Spinal cord (tissue), 10 donors: ENCODE results near the gene EPB41L1. TPM values are rescaled to one million over a fixed set of nuclear protein-coding genes. Genes with fewer than 3 reads are reported as not detected.

Source experiments
- DNase-seq, 6 donors: peaks; one replicate each; pipeline versions ENCODE4 v3.0.0 to v3.0.0-alpha.2; 2013 to 2015; ENCODE audit warnings: low spot score in 6 of 6, low read depth in 4 of 6
- H3K27ac ChIP-seq: one replicate; pipeline ENCODE4 v1.5.1; 2013; ENCODE audit warnings: low read depth, low read length, control low read depth
- H3K27me3 ChIP-seq: one replicate; pipeline ENCODE4 v1.6.1; 2013; ENCODE audit warnings: low read length; ENCODE audit not compliant: control insufficient read depth, insufficient read depth
- H3K36me3 ChIP-seq: one replicate; pipeline ENCODE4 v1.6.1; 2013; ENCODE audit warnings: low read length; ENCODE audit not compliant: control insufficient read depth, insufficient read depth
- H3K4me1 ChIP-seq: one replicate; pipeline ENCODE4 v1.6.1; 2013; ENCODE audit warnings: low read length; ENCODE audit not compliant: control insufficient read depth, insufficient read depth
- H3K4me3 ChIP-seq: one replicate; pipeline ENCODE4 v1.5.1; 2013; ENCODE audit warnings: low read depth, low read length, control low read depth
- H3K9me3 ChIP-seq: one replicate; pipeline ENCODE4 v1.6.1; 2013; ENCODE audit warnings: low read length; ENCODE audit not compliant: control insufficient read depth, insufficient read depth
- WGBS: methylation state at CpG from one replicate; pipeline ENCODE4 v1.1.5; 2013; ENCODE audit warnings: missing lambda C conversion rate; ENCODE audit not compliant: insufficient coverage; 5-methylcytosine and 5-hydroxymethylcytosine counted together
- polyA plus RNA-seq, 2 donors: library from polyadenylated mRNA; unstranded; fragments of 120-200 nt; gene quantifications; one replicate each; pipeline ENCODE4 v1.2.1, GENCODE V29; 2013; ENCODE audit not compliant: insufficient read length in 2 of 2
- total RNA-seq, 2 donors: library from RNA; depleted of rRNA in 1 of 2; stranded (reverse); fragments of 120-200 nt in 1 of 2; fragments of >200 nt in 1 of 2; gene quantifications; one replicate each; pipeline versions ENCODE4 v1.2.3 to v1.2.4, GENCODE V29; 2013 to 2014
- donor health status: healthy.

Gene EPB41L1
- total and polyA plus RNA-seq, 4 donors: 57.6 to 163 (median 149) TPM

- 56% methylated on average over 3 of the region's 5 CpGs for WGBS
- Histone ChIP-seq H3K9me3 (no peaks in the 10 kb centered on the region), H3K27me3 (no peaks in the 10 kb centered on the region), H3K27ac (no peak overlapping the region), H3K4me3 (no peak overlapping the region), H3K36me3 (peaks cover 89% of the 10 kb centered on the region), H3K4me1 (no peaks in the 10 kb centered on the region)
- no peak for DNase-seq
Measured at GRCh38 chr20:36210436-36211021, 56.0 kb downstream of the EPB41L1 start.

DNA sequence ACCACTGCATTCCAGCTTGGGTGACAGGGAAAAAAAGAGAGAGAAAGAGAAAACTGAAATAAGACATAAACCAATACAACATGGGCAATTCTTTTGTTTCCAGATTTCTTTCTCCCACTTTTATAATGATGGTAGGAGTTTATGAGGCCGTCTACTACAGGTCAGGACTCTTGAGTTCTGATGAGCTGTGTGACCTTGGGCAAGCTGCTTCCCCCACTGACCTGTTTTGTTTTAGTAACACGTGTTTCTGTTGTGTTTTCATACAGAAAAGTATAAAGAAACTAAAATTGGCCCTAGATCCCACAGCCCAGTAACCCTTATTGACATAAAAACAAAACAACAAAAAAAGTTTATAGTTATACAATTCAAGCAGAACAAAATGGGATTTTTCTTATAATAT lies 58.8 kb downstream of the EPB41L1 start:
- no peak overlapping the region for H3K27ac ChIP-seq
- DNase-seq: no peak
- no peak overlapping the region for H3K4me3 ChIP-seq
- no peaks in the 10 kb centered on the region for H3K4me1 ChIP-seq
- H3K9me3 ChIP-seq: no peaks in the 10 kb centered on the region
- no peaks in the 10 kb centered on the region for H3K27me3 ChIP-seq
- H3K36me3 ChIP-seq: peaks cover 79% of the 10 kb centered on the region
- no CpG with 5 or more reads among the region's 2 CpGs for WGBS

- no peak overlapping the region for H3K4me3 ChIP-seq
- 21% methylated on average over 2 of the region's 5 CpGs for WGBS
- no peaks in the 10 kb centered on the region for H3K27me3 ChIP-seq
- DNase-seq: peak in 2 of 6 donors; percentile 49 to 71
- no peak overlapping the region for H3K27ac ChIP-seq
- no peaks in the 10 kb centered on the region for H3K9me3 ChIP-seq
- peaks cover 79% of the 10 kb centered on the region for H3K36me3 ChIP-seq
- no peaks in the 10 kb centered on the region for H3K4me1 ChIP-seq
Measured at GRCh38 chr20:36214684-36215256, 60.2 kb downstream of the EPB41L1 start.

GRCh38 chr20:36215778-36216177 lies 61.2 kb downstream of the EPB41L1 start:
- Histone ChIP-seq H3K27me3 (no peaks in the 10 kb centered on the region), H3K9me3 (no peaks in the 10 kb centered on the region), H3K27ac (no peak overlapping the region), H3K4me3 (no peak overlapping the region), H3K4me1 (no peaks in the 10 kb centered on the region), H3K36me3 (peaks cover 79% of the 10 kb centered on the region)
- no peak for DNase-seq
- WGBS: 86% methylated on average over 3 of the region's 4 CpGs

DNA sequence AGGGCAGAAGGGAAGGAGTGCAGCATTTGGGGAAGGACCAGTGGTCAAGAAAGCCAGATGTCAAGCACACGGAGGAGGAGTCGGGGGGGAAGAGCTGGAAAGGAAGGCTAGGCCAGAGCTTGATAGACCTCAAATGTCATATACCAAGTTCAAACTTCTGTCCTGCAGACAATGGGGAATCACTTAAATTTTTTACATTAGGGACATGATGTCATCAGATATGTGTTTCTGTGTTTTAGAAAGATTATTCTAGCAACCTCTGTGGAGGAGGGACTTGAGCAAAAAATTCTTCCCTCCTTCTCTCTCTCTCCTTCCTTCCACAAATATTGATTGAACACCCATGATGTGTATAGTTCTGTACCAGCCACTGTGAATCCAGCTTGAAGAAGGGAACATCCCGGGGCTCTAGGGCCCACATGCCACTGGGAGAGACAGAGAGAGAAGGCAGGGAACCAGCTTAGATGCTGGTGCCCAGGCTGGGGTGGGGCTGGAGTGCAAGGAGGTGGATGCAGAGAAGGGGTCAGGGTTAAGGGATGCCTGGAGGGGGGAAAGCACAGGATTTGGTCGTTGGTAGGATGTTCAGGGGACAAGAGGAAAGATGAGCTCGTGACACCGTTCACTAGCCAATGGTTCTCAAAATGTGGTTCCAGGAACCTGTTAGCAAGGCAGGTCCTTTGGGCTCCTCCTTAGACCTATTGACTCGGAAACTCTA lies 61.9 kb downstream of the EPB41L1 start:
- no peaks in the 10 kb centered on the region for H3K27me3 ChIP-seq
- no peaks in the 10 kb centered on the region for H3K9me3 ChIP-seq
- H3K4me1 ChIP-seq: no peaks in the 10 kb centered on the region
- no peak overlapping the region for H3K4me3 ChIP-seq
- no peak overlapping the region for H3K27ac ChIP-seq
- no peak for DNase-seq
- 73% methylated on average over 5 of the region's 7 CpGs for WGBS
- H3K36me3 ChIP-seq: peaks cover 79% of the 10 kb centered on the region

DNA sequence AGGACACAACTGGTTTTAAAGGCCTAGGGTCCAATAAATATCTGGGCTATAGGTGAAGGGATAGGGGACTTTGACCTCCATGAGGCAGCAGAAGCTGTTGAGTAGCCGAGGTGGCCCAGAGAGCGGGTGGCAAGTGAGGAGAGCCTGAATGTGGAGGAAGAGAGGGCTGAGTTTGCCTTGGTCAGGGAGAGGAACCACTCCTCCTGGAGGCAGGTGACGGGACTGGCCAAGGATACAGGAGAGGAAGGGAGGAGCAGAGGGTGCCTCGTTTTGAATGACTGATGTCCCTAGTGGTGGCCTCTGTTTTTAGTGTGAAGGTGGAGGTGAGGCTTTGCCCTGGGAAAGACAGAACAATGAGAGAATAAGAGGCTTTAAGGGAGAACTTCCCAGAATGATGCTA lies 62.7 kb downstream of the EPB41L1 start:
- WGBS: 52% methylated on average over 4 of the region's 4 CpGs
- Histone ChIP-seq H3K27me3 (no peaks in the 10 kb centered on the region), H3K36me3 (peaks cover 79% of the 10 kb centered on the region), H3K4me1 (no peaks in the 10 kb centered on the region), H3K9me3 (no peaks in the 10 kb centered on the region), H3K4me3 (no peak overlapping the region), H3K27ac (no peak overlapping the region)
- DNase-seq: no peak

- 53% methylated on average over 13 of the region's 16 CpGs for WGBS
- no peak for DNase-seq
- no peak overlapping the region for H3K27ac ChIP-seq
- no peaks in the 10 kb centered on the region for H3K9me3 ChIP-seq
- peaks cover 77% of the 10 kb centered on the region for H3K36me3 ChIP-seq
- no peaks in the 10 kb centered on the region for H3K27me3 ChIP-seq
- no peaks in the 10 kb centered on the region for H3K4me1 ChIP-seq
- no peak overlapping the region for H3K4me3 ChIP-seq
Measured at GRCh38 chr20:36218380-36219064, 64.0 kb downstream of the EPB41L1 start.

- no peak for DNase-seq
- Histone ChIP-seq H3K4me1 (no peaks in the 10 kb centered on the region), H3K27ac (no peak overlapping the region), H3K36me3 (peaks cover 70% of the 10 kb centered on the region), H3K9me3 (no peaks in the 10 kb centered on the region), H3K4me3 (no peak overlapping the region), H3K27me3 (no peaks in the 10 kb centered on the region)
- 90% methylated on average over 12 of the region's 17 CpGs for WGBS
Measured at GRCh38 chr20:36219671-36220220, 65.2 kb downstream of the EPB41L1 start.

GRCh38 chr20:36225666-36226065 lies 71.1 kb downstream of the EPB41L1 start:
- no peak overlapping the region for H3K4me3 ChIP-seq
- H3K27me3 ChIP-seq: no peaks in the 10 kb centered on the region
- WGBS: 88% methylated on average over 7 of the region's 7 CpGs
- H3K36me3 ChIP-seq: peaks cover 55% of the 10 kb centered on the region
- no peaks in the 10 kb centered on the region for H3K9me3 ChIP-seq
- no peak overlapping the region for H3K27ac ChIP-seq
- H3K4me1 ChIP-seq: no peaks in the 10 kb centered on the region
- DNase-seq: no peak
